Mesenchymal stem cell (in vitro differentiated cells and primary cell): ENCODE results near the gene SPATA13.

Source experiments
- DNase-seq: peaks from one replicate; pipeline ENCODE4 v3.0.0-alpha.2; 2013
- H2AFZ ChIP-seq: one replicate; pipeline ENCODE4 v1.6.1; 2013; ENCODE audit warnings: low read depth, mild to moderate bottlenecking, control low read depth, inconsistent platforms, low read length, moderate library complexity
- H2AK5ac ChIP-seq: 2 replicates; pipeline ENCODE4 v1.6.1; 2013; ENCODE audit warnings: low read length, moderate library complexity, mild to moderate bottlenecking, inconsistent platforms; ENCODE audit not compliant: severe bottlenecking
- H2BK120ac ChIP-seq: one replicate; pipeline ENCODE4 v1.6.1; 2013; ENCODE audit warnings: low read depth, mild to moderate bottlenecking, inconsistent platforms, low read length, moderate library complexity
- H2BK12ac ChIP-seq, 2 experiments: one replicate each; pipeline ENCODE4 v1.6.1; 2013; ENCODE audit warnings: inconsistent platforms in 2 of 2, low read length in 2 of 2, mild to moderate bottlenecking in 2 of 2, moderate library complexity in 2 of 2, control low read depth in 1 of 2
- H2BK15ac ChIP-seq: one replicate; pipeline ENCODE4 v1.6.1; 2013; ENCODE audit warnings: mild to moderate bottlenecking, low read depth, inconsistent platforms; ENCODE audit not compliant: poor library complexity, severe bottlenecking
- H2BK5ac ChIP-seq: 2 replicates; pipeline ENCODE4 v1.6.1; 2013; ENCODE audit warnings: low read depth, mild to moderate bottlenecking, low read length, control low read depth, inconsistent platforms; ENCODE audit not compliant: poor library complexity, severe bottlenecking
- H3K14ac ChIP-seq, 2 experiments: one replicate each; pipeline ENCODE4 v1.6.1; 2013; ENCODE audit warnings: inconsistent platforms in 2 of 2, low read length in 2 of 2, control low read depth in 1 of 2, mild to moderate bottlenecking in 1 of 2, moderate library complexity in 1 of 2
- H3K18ac ChIP-seq, 2 experiments: one replicate each; pipeline ENCODE4 v1.6.1; 2013; ENCODE audit warnings: inconsistent platforms in 2 of 2, low read length in 2 of 2, control low read depth in 1 of 2, low read depth in 1 of 2, mild to moderate bottlenecking in 1 of 2
- H3K23ac ChIP-seq, 2 experiments: one replicate each; pipeline ENCODE4 v1.6.1; 2013; ENCODE audit warnings: inconsistent platforms in 2 of 2, low read length in 2 of 2, mild to moderate bottlenecking in 2 of 2, moderate library complexity in 2 of 2, control low read depth in 1 of 2
- H3K27ac ChIP-seq: 2 replicates; pipeline ENCODE4 v1.5.1; 2013; ENCODE audit warnings: mild to moderate bottlenecking, moderate library complexity, low read length, control low read depth, inconsistent platforms; ENCODE audit not compliant: poor library complexity, severe bottlenecking
- H3K27me3 ChIP-seq, 2 experiments: 2 replicates each; pipeline versions ENCODE4 v1.6.1 to v1.7.0; 2013; ENCODE audit warnings: low read length in 2 of 2, mild to moderate bottlenecking in 2 of 2, moderate library complexity in 2 of 2, control low read depth in 1 of 2, inconsistent platforms in 1 of 2; ENCODE audit not compliant: control insufficient read depth in 1 of 2, insufficient read depth in 1 of 2
- H3K36me3 ChIP-seq, 2 experiments: 2 replicates each; pipeline versions ENCODE4 v1.6.1 to v1.7.0; 2013; ENCODE audit warnings: low read length in 2 of 2, control low read depth in 1 of 2, inconsistent platforms in 1 of 2, low read depth in 1 of 2, mild to moderate bottlenecking in 1 of 2; ENCODE audit not compliant: insufficient read depth in 2 of 2, control insufficient read depth in 1 of 2
- H3K4ac ChIP-seq, 2 experiments: one replicate each; pipeline ENCODE4 v1.6.1; 2013; ENCODE audit warnings: inconsistent platforms in 2 of 2, low read length in 2 of 2, mild to moderate bottlenecking in 2 of 2, moderate library complexity in 2 of 2, control low read depth in 1 of 2, low read depth in 1 of 2
- H3K4me1 ChIP-seq: 2 replicates; pipeline ENCODE4 v1.6.1; 2013; ENCODE audit warnings: low read depth, low read length, control low read depth; ENCODE audit not compliant: control insufficient read depth, insufficient read depth
- H3K4me2 ChIP-seq: 2 replicates; pipeline ENCODE4 v1.6.1; 2013; ENCODE audit warnings: low read length, mild to moderate bottlenecking, inconsistent platforms; ENCODE audit not compliant: poor library complexity, severe bottlenecking
- H3K4me3 ChIP-seq, 2 experiments: 2 replicates each; pipeline versions ENCODE4 v1.5.1 to v1.7.0; 2013; ENCODE audit warnings: low read length in 2 of 2, mild to moderate bottlenecking in 2 of 2, control low read depth in 1 of 2, low read depth in 1 of 2; ENCODE audit not compliant: insufficient read depth in 1 of 2
- H3K79me1 ChIP-seq: replicated peaks from 2 replicates; pipeline ENCODE4 v1.6.1; 2013; ENCODE audit warnings: mild to moderate bottlenecking, control low read depth, low read length, inconsistent platforms; ENCODE audit not compliant: poor library complexity, severe bottlenecking
- H3K9ac ChIP-seq: 2 replicates; pipeline ENCODE4 v1.7.0; 2013; ENCODE audit warnings: mild to moderate bottlenecking, low read length, moderate library complexity
- H3K9me3 ChIP-seq: 2 replicates; pipeline ENCODE4 v1.7.0; 2013; ENCODE audit warnings: mild to moderate bottlenecking, low read length; ENCODE audit not compliant: control insufficient read depth
- H4K8ac ChIP-seq: one replicate; pipeline ENCODE4 v1.6.1; 2013; ENCODE audit warnings: inconsistent platforms, mild to moderate bottlenecking, low read length, moderate library complexity
- H4K91ac ChIP-seq: one replicate; pipeline ENCODE4 v1.6.1; 2013; ENCODE audit warnings: mild to moderate bottlenecking, low read length, inconsistent platforms
- WGBS: methylation state at CpG from one replicate; pipeline ENCODE4 v1.1.7; 2013; ENCODE audit warnings: mixed read lengths; 5-methylcytosine and 5-hydroxymethylcytosine counted together

The SPATA13 gene

DNA sequence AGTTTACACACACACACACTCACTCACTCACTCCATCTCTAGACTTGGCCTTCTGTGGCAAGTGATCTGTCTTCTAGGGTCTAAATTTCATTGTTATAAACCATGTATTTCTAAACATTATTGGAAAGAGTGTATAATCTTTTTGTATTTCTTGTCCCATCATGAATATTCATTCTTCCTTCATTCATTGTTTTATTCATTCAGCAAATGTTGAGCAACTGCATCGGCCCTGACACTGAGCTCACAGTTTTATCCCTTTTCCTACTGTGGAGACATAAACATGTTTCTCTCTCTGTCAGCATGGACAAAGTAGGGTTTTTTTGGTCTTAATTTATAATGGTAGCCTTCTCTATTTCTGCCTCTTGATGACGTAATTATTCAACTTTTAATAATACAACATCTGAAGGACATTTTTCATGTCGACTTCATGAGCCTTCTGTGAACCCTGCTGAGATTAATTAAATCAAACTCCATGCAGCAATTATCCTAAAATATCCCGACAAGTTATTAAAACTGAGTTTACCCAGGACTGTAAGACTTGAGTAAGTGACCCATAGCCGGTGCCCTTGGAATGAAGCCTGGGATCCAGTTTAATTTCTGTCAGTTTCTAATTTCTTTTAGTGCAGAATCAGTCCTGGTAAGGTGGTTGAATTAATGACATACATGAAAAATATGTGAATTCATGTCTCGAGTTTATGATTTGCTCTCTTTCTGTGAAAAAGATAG lies 7.3 kb downstream of the SPATA13 start:
- Histone ChIP-seq H3K27ac (no peak overlapping the region), H3K18ac (no peak overlapping the region), H3K4me2 (no peak overlapping the region), H2BK15ac (no peak overlapping the region), H3K9me3 (no peaks in the 10 kb centered on the region), H3K9ac (peak overlapping the region; percentile 78), H3K4me1 (peaks cover 3% of the 10 kb centered on the region), H4K8ac (no peak overlapping the region), H2BK12ac (no peak overlapping the region), H3K4me3 (peak overlapping the region in 1 of 2 experiments; percentile 55), H2BK5ac (no peak overlapping the region), H3K23ac (no peak overlapping the region), H3K4ac (no peak overlapping the region), H3K27me3 (no peaks in the 10 kb centered on the region), H2AK5ac (no peak overlapping the region), H3K14ac (no peak overlapping the region), H4K91ac (no peak overlapping the region), H2BK120ac (no peak overlapping the region), H2AFZ (no peak overlapping the region), H3K36me3 (peaks cover 4% of the 10 kb centered on the region in 2 experiments), H3K79me1 (peaks cover 14% of the 10 kb centered on the region)
- 95% methylated on average over 6 of the region's 6 CpGs for WGBS
- DNase-seq: no peak

DNA sequence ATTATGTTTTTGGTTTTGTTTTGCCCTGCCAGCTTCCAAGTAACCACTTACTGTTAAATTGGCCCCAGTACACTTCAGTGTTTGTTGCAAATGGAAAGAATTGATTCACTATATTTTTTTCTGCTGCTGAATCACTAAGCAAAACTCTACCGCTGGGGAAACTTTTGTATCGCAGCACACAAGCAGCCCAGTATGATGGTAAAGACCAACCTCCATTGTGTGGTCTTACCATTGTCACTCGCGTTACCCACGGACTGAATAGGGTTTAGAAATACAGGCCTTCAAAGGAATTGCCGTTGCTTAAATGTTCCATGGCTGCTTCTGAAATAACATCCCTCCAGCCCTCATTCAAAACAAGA lies 7.9 kb downstream of the SPATA13 start:
- no peaks in the 10 kb centered on the region for H3K9me3 ChIP-seq
- H2BK120ac ChIP-seq: no peak overlapping the region
- H3K4me3 ChIP-seq: peak overlapping the region in 1 of 2 experiments; percentile 55
- 88% methylated on average over 5 of the region's 6 CpGs for WGBS
- no peak overlapping the region for H2AK5ac ChIP-seq
- no peak overlapping the region for H3K14ac ChIP-seq
- H3K9ac ChIP-seq: peak overlapping the region; percentile 78
- H2BK15ac ChIP-seq: no peak overlapping the region
- H3K4ac ChIP-seq: no peak overlapping the region
- no peak overlapping the region for H2BK12ac ChIP-seq
- H3K4me1 ChIP-seq: peaks cover 3% of the 10 kb centered on the region
- no peak overlapping the region for H3K23ac ChIP-seq
- no peak overlapping the region for H2AFZ ChIP-seq
- peaks cover 12% of the 10 kb centered on the region for H3K79me1 ChIP-seq
- H2BK5ac ChIP-seq: no peak overlapping the region
- H3K18ac ChIP-seq: no peak overlapping the region
- peaks cover 4% of the 10 kb centered on the region in 2 experiments for H3K36me3 ChIP-seq
- no peak overlapping the region for H4K91ac ChIP-seq
- H3K27ac ChIP-seq: no peak overlapping the region
- no peaks in the 10 kb centered on the region for H3K27me3 ChIP-seq
- no peak for DNase-seq
- no peak overlapping the region for H3K4me2 ChIP-seq
- H4K8ac ChIP-seq: no peak overlapping the region

DNA sequence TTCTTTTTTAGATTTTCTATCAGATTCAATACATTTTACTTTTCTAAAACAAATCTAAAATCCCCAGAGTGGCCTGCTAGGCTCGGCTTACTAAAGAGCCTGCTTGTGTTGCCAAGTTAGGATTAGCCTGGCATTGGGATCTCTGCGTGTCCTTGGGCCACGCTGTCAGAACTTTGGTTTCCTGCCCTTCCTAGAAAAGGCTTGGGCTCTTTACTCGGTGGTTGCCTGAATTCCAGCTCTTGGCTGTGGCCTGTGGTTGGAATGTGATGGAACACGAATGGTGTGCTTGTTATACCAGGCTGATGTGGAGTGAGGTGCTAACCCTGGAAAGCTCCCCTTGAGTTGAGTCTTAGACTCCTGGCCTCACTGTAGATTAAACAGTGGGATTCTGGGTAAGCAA lies 8.5 kb downstream of the SPATA13 start:
- Histone ChIP-seq H3K4me1 (peaks cover 3% of the 10 kb centered on the region), H3K27ac (no peak overlapping the region), H4K8ac (peak overlapping the region; percentile 68), H2BK12ac (no peak overlapping the region), H3K27me3 (no peaks in the 10 kb centered on the region), H2BK15ac (no peak overlapping the region), H3K4ac (no peak overlapping the region), H3K36me3 (peaks cover 4% of the 10 kb centered on the region in 2 experiments), H3K9me3 (no peaks in the 10 kb centered on the region), H3K23ac (no peak overlapping the region), H2BK5ac (no peak overlapping the region), H3K4me3 (no peak overlapping the region), H3K4me2 (no peak overlapping the region), H2AFZ (no peak overlapping the region), H3K9ac (peak overlapping the region; percentile 78), H3K14ac (no peak overlapping the region), H3K18ac (no peak overlapping the region), H4K91ac (no peak overlapping the region), H2AK5ac (no peak overlapping the region), H3K79me1 (peaks cover 12% of the 10 kb centered on the region), H2BK120ac (no peak overlapping the region)
- 93% methylated on average over 5 of the region's 5 CpGs for WGBS
- DNase-seq: no peak

DNA sequence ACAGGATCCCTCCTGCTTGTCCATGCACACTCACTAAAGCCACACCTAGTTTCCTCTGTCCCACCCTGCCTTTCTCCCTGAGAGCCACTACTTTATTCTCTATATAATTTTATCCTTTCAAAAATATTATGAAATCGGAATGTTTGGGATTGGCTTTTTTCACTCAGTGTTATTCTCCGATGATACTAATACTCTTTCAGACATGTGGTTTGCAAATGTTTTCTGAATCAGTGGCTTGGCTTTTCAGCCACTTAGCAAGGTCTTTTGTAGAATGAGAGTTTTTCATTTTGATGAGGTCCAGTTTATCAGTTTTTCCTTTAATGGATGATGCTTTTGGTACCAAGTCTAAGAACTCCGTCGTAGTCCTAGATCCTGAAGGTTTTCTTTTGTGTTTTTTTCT lies 11.6 kb downstream of the SPATA13 start:
- Histone ChIP-seq H3K27ac (no peak overlapping the region), H3K9ac (no peak overlapping the region), H3K36me3 (peaks cover 0 to 2% of the 10 kb centered on the region in 2 experiments), H3K9me3 (no peaks in the 10 kb centered on the region), H2BK12ac (no peak overlapping the region), H3K23ac (no peak overlapping the region), H2AK5ac (no peak overlapping the region), H3K14ac (no peak overlapping the region), H3K27me3 (no peaks in the 10 kb centered on the region), H3K4me3 (no peak overlapping the region), H4K8ac (no peak overlapping the region), H3K4me2 (no peak overlapping the region), H2BK15ac (no peak overlapping the region), H2AFZ (no peak overlapping the region), H2BK120ac (no peak overlapping the region), H2BK5ac (no peak overlapping the region), H3K4me1 (no peaks in the 10 kb centered on the region), H3K79me1 (peaks cover 8% of the 10 kb centered on the region), H3K18ac (no peak overlapping the region), H3K4ac (no peak overlapping the region), H4K91ac (no peak overlapping the region)
- WGBS: 82% methylated on average over 4 of the region's 4 CpGs
- no peak for DNase-seq
